Erythroblast (primary cell): ENCODE measurements around the gene TAS2R60.

ENCODE experiments used
- GATA1 ChIP-seq: IDR thresholded peaks from 2 replicates; pipeline ENCODE4 v1.6.1; 2011; ENCODE audit warnings: low read depth, mild to moderate bottlenecking, control low read depth, low read length, moderate library complexity
- POLR2A ChIP-seq: IDR thresholded peaks from 2 replicates; pipeline ENCODE4 v1.6.1; 2011; ENCODE audit warnings: mild to moderate bottlenecking, low read length

- TF ChIP-seq POLR2A, result no peak
- no peak for TF ChIP-seq GATA1
Observed at GRCh38 chr7:143455942-143456341, 12.7 kb downstream of the TAS2R60 start.
